HEK293 (cell line): Measurements from ENCODE around the gene HEATR5B.

Experiments
- CTCF ChIA-PET: fragments of 350-600 bp; formaldehyde crosslinking; extraction: SDS; loops from one replicate; lab custom pipeline; 2021; ENCODE audit warnings: antibody characterized with exemption; lab: Yijun Ruan, JAX
- POLR2A ChIA-PET: fragments of 300-600 bp; formaldehyde crosslinking; extraction: SDS; loops from one replicate; lab custom pipeline; 2020; ENCODE audit warnings: antibody characterized with exemption, inconsistent platforms; lab: Yijun Ruan, JAX
- H3K27ac ChIP-seq: fragments of 200-500 bp; sonication (Bioruptor generic); 2 replicates; pipeline ENCODE4 v1.5.1; 2014; ENCODE audit warnings: low read depth, low read length, control low read depth, inconsistent platforms; ENCODE audit errors: extremely low read depth
- H3K36me3 ChIP-seq, 2 experiments: fragments of 200-500 bp in 1 of 2; sonication (Bioruptor generic) in 1 of 2; 1 replicate in 1 of 2; 2 replicates in 1 of 2; pipeline ENCODE4 v1.5.1; 2014 to 2017; ENCODE audit warnings: inconsistent platforms in 2 of 2, low read length in 2 of 2; ENCODE audit not compliant: control insufficient read depth in 2 of 2, insufficient read depth in 1 of 2
- H3K4me1 ChIP-seq: fragments of 200-500 bp; sonication (Bioruptor generic); 2 replicates; pipeline ENCODE4 v1.5.1; 2014; ENCODE audit warnings: mild to moderate bottlenecking, low read length, inconsistent platforms; ENCODE audit not compliant: control insufficient read depth, insufficient read depth
- H3K4me3 ChIP-seq: 2 replicates; pipeline ENCODE4 v1.5.1; 2011; ENCODE audit warnings: low read depth, mild to moderate bottlenecking, control low read depth, low read length, moderate library complexity
- H3K9me3 ChIP-seq: fragments of 200-500 bp; sonication (Bioruptor generic); 2 replicates; pipeline ENCODE4 v1.5.1; 2014; ENCODE audit warnings: low read depth, low read length, inconsistent platforms; ENCODE audit not compliant: control insufficient read depth, insufficient read depth
- BCL11A ChIP-seq: fragments of 450-650 bp; formaldehyde crosslinking; IDR thresholded peaks from 2 replicates; pipeline ENCODE4 v1.5.1; 2016; ENCODE audit warnings: low read depth, missing biosample characterization, missing genetic modification characterization
- SCRT2 ChIP-seq: fragments of 450-650 bp; formaldehyde crosslinking; IDR thresholded peaks from 2 replicates; pipeline ENCODE4 v1.5.1; 2016; ENCODE audit warnings: missing biosample characterization, missing genetic modification characterization
- SP7 ChIP-seq: fragments of 450-650 bp; formaldehyde crosslinking; IDR thresholded peaks from 2 replicates; pipeline ENCODE4 v1.5.1; 2016; ENCODE audit warnings: missing biosample characterization, missing genetic modification characterization
- ZBTB17 ChIP-seq: fragments of 450-650 bp; formaldehyde crosslinking; IDR thresholded peaks from 2 replicates; pipeline ENCODE4 v1.5.1; 2016; ENCODE audit warnings: missing biosample characterization, missing genetic modification characterization
- ZIC2 ChIP-seq: fragments of 450-650 bp; formaldehyde crosslinking; IDR thresholded peaks from 2 replicates; pipeline ENCODE4 v1.5.1; 2016; ENCODE audit warnings: missing biosample characterization, missing genetic modification characterization
- ZNF112 ChIP-seq: fragments of 450-650 bp; formaldehyde crosslinking; IDR thresholded peaks from 2 replicates; pipeline ENCODE4 v1.5.0; 2017; ENCODE audit warnings: missing biosample characterization, missing genetic modification characterization
- ZNF354C ChIP-seq: fragments of 450-650 bp; formaldehyde crosslinking; IDR thresholded peaks from 2 replicates; pipeline ENCODE4 v1.5.1; 2016; ENCODE audit warnings: missing biosample characterization, missing genetic modification characterization, low read depth, borderline replicate concordance
- ZNF596 ChIP-seq: fragments of 450-650 bp; IDR thresholded peaks from 2 replicates; pipeline ENCODE4 v1.5.0; 2018; ENCODE audit warnings: missing biosample characterization, mild to moderate bottlenecking, missing genetic modification characterization, moderate library complexity
- ZNF664 ChIP-seq: fragments of 450-650 bp; formaldehyde crosslinking; IDR thresholded peaks from 2 replicates; pipeline ENCODE4 v1.5.1; 2016; ENCODE audit warnings: missing biosample characterization, missing genetic modification characterization
- ZNF843 ChIP-seq: fragments of 450-650 bp; formaldehyde crosslinking; IDR thresholded peaks from 2 replicates; pipeline ENCODE4 v1.5.1; 2016; ENCODE audit warnings: missing biosample characterization, missing genetic modification characterization
- TF ChIP-seq, protein P1 (sequence below): fragments of 450-650 bp; formaldehyde crosslinking; IDR thresholded peaks from 2 replicates; pipeline ENCODE4 v1.5.1; 2016; ENCODE audit warnings: missing biosample characterization, missing genetic modification characterization
- TF ChIP-seq, protein P2 (sequence below): fragments of 450-650 bp; formaldehyde crosslinking; conservative IDR thresholded peaks from 2 replicates; pipeline ENCODE4 v1.5.1; 2016; ENCODE audit warnings: low read depth, missing biosample characterization, missing genetic modification characterization
- TF ChIP-seq, protein P3 (sequence below): fragments of 450-650 bp; formaldehyde crosslinking; IDR thresholded peaks from 2 replicates; pipeline ENCODE4 v1.5.1; 2016; ENCODE audit warnings: missing biosample characterization, missing genetic modification characterization

Gene HEATR5B

DNA sequence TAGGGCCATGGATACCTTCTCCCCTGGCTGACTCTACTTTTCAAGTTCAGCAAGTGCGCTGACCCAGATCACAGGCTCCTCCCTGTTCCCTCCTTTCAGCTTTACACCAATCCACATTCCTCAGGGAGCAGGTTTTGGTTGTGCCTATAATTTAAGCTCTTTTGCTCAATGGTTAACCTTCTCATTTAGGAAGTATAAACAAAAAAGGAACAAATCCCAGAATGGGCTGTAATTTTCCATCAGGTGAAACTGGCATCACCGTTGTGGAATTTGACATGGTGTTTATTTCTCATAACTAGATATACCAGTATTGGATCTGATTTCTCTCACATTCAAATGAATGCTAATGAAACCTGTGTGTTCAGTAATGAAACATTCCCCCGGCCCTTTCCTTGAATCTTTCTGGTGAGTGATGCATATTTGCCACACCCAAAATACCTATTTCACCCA, 131.4 kb downstream of the HEATR5B start:
- no peak overlapping the region for H3K4me3 ChIP-seq
- ChIA-PET CTCF (interaction anchor here (1.6 kb wide), 1 partner anchor 14 kb away, joined by 6 read pairs; the partner anchor contains the start of gene STRN), POLR2A (no interaction called here)
- H3K9me3 ChIP-seq, result no peaks in the 10 kb centered on the region
- TF ChIP-seq SP7 (tag by site-specific recombination) (peak; percentile 61), BCL11A (tag by site-specific recombination) (no peak)
- H3K36me3 ChIP-seq, result no peaks in the 10 kb centered on the region
- H3K4me1 ChIP-seq, result peaks cover 8% of the 10 kb centered on the region
- no peak overlapping the region for H3K27ac ChIP-seq

DNA sequence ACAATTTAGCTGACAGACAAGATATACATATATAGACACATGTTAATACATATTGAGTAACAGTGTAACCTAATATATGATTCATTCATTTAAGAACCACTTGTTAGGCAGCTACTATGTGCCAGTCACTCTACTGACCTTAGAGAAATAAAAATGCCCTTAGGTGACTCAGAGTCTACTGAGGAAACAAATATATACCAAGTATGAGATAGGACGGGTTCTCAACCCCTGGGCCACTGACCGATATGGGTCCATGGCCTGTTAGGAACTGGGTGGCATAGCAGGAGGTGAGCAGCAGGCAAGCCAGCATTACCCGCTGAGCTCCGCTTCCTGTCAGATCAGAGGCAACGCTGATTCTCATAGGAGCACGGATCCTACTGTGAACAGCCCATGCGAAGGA, 132.6 kb downstream of the HEATR5B start:
- Histone ChIP-seq H3K4me1 (peaks cover 8% of the 10 kb centered on the region), H3K4me3 (no peak overlapping the region), H3K27ac (no peak overlapping the region), H3K36me3 (no peaks in the 10 kb centered on the region), H3K9me3 (no peaks in the 10 kb centered on the region)
- TF ChIP-seq ZIC2 (tag by site-specific recombination) (peak; percentile 51; the same call in 1 of the 2 replicates), ZNF354C (tag by site-specific recombination) (no peak), SCRT2 (peak; percentile 73), ZBTB17 (tag by site-specific recombination) (0 out of 2 replicates have a peak, but pooled peaks have one; percentile 14), ZNF664 (tag by site-specific recombination) (peak; percentile 83)
- TF ChIP-seq, protein P1, sequence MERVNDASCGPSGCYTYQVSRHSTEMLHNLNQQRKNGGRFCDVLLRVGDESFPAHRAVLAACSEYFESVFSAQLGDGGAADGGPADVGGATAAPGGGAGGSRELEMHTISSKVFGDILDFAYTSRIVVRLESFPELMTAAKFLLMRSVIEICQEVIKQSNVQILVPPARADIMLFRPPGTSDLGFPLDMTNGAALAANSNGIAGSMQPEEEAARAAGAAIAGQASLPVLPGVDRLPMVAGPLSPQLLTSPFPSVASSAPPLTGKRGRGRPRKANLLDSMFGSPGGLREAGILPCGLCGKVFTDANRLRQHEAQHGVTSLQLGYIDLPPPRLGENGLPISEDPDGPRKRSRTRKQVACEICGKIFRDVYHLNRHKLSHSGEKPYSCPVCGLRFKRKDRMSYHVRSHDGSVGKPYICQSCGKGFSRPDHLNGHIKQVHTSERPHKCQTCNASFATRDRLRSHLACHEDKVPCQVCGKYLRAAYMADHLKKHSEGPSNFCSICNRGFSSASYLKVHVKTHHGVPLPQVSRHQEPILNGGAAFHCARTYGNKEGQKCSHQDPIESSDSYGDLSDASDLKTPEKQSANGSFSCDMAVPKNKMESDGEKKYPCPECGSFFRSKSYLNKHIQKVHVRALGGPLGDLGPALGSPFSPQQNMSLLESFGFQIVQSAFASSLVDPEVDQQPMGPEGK, result no peak
- ChIA-PET CTCF (interaction anchor here (0.7 to 1.6 kb wide), 2 partner anchors 15 to 33 kb away, joined by 3 to 6 read pairs; partner anchors contain the start of gene STRN), POLR2A (interaction anchor here (0.7 kb wide), 1 partner anchor 115 kb away, joined by 11 read pairs; no protein-coding TSS in a partner anchor)

DNA sequence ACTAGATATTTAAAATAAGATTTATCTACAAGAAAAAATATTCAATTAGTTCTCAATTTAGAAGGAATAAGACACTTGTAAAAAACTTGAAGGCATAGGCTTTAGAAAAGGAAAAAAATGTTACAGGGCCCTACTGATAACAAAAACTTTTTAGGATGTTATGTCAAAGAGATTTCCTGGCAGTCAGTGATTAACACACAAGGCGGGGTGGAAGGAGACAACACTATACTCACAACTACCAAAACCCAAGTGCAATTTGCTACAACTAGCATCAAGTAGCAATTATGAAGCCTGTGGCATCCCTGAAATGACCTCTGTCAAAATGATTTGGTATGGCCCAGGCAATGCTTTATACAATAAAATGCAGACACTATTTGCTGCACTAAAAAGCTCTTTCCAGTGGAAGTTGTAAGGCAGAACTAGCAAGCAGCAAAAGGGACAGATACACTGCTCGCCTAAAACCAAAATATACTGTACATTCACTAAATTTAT, 133.1 kb downstream of the HEATR5B start:
- Histone ChIP-seq H3K27ac (no peak overlapping the region), H3K4me3 (no peak overlapping the region), H3K9me3 (no peaks in the 10 kb centered on the region), H3K36me3 (no peaks in the 10 kb centered on the region), H3K4me1 (peaks cover 10% of the 10 kb centered on the region)
- CTCF ChIA-PET, result interaction anchor here (0.7 to 1.2 kb wide), 2 partner anchors 8 to 32 kb away, joined by 3 read pairs; no protein-coding TSS in a partner anchor
- POLR2A ChIA-PET, result no interaction called here
- no peak for TF ChIP-seq ZNF112 (tag by site-specific recombination)
- TF ChIP-seq, protein P2, sequence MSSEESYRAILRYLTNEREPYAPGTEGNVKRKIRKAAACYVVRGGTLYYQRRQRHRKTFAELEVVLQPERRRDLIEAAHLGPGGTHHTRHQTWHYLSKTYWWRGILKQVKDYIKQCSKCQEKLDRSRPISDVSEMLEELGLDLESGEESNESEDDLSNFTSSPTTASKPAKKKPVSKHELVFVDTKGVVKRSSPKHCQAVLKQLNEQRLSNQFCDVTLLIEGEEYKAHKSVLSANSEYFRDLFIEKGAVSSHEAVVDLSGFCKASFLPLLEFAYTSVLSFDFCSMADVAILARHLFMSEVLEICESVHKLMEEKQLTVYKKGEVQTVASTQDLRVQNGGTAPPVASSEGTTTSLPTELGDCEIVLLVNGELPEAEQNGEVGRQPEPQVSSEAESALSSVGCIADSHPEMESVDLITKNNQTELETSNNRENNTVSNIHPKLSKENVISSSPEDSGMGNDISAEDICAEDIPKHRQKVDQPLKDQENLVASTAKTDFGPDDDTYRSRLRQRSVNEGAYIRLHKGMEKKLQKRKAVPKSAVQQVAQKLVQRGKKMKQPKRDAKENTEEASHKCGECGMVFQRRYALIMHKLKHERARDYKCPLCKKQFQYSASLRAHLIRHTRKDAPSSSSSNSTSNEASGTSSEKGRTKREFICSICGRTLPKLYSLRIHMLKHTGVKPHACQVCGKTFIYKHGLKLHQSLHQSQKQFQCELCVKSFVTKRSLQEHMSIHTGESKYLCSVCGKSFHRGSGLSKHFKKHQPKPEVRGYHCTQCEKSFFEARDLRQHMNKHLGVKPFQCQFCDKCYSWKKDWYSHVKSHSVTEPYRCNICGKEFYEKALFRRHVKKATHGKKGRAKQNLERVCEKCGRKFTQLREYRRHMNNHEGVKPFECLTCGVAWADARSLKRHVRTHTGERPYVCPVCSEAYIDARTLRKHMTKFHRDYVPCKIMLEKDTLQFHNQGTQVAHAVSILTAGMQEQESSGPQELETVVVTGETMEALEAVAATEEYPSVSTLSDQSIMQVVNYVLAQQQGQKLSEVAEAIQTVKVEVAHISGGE (tag by site-specific recombination), result no peak
- TF ChIP-seq, protein P3, sequence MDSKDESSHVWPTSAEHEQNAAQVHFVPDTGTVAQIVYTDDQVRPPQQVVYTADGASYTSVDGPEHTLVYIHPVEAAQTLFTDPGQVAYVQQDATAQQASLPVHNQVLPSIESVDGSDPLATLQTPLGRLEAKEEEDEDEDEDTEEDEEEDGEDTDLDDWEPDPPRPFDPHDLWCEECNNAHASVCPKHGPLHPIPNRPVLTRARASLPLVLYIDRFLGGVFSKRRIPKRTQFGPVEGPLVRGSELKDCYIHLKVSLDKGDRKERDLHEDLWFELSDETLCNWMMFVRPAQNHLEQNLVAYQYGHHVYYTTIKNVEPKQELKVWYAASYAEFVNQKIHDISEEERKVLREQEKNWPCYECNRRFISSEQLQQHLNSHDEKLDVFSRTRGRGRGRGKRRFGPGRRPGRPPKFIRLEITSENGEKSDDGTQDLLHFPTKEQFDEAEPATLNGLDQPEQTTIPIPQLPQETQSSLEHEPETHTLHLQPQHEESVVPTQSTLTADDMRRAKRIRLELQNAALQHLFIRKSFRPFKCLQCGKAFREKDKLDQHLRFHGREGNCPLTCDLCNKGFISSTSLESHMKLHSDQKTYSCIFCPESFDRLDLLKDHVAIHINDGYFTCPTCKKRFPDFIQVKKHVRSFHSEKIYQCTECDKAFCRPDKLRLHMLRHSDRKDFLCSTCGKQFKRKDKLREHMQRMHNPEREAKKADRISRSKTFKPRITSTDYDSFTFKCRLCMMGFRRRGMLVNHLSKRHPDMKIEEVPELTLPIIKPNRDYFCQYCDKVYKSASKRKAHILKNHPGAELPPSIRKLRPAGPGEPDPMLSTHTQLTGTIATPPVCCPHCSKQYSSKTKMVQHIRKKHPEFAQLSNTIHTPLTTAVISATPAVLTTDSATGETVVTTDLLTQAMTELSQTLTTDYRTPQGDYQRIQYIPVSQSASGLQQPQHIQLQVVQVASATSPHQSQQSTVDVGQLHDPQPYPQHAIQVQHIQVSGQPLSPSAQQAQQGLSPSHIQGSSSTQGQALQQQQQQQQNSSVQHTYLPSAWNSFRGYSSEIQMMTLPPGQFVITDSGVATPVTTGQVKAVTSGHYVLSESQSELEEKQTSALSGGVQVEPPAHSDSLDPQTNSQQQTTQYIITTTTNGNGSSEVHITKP, result peak; percentile 73
- TF ChIP-seq ZNF843, result no peak
- TF ChIP-seq ZNF596 (tag by site-specific recombination), result no peak
- TF ChIP-seq SP7 (tag by site-specific recombination), result peak; percentile 74; the same call in 1 of the 2 replicates
